Umbilical cord (tissue), 2 donors: ENCODE measurements around the gene MRPL2. TPM values are rescaled to one million over a fixed set of nuclear protein-coding genes. Genes with fewer than 3 reads are reported as not detected.
A peak's percentile ranks its signal among the peaks of the same experiment; 100 is the strongest.

Source experiments
- DNase-seq: peaks from one replicate; pipeline ENCODE4 v3.0.0-alpha.2; 2015; ENCODE audit warnings: low spot score
- total RNA-seq: library from RNA; depleted of rRNA; stranded (reverse); fragments of >200 nt; gene quantifications from one replicate; pipeline ENCODE4 v1.2.3, GENCODE V29; 2014; ENCODE audit warnings: low replicate concordance; ENCODE audit not compliant: insufficient read depth

MRPL2 gene
- 12.8 TPM for total RNA-seq

GRCh38 chr6:43059168-43060033, at the start of gene MRPL2, which contains the start of gene KLC4:
TSS of gene MRPL2 (minus strand) at chr6:43059434. CDS start at chr6:43059381, 53 bp downstream.
TSS of gene KLC4 (plus strand) at chr6:43059631. CDS start at chr6:43061336, 1,705 bp downstream.
- DNase-seq = peak; percentile 99

- DNase-seq = no peak
Measured at GRCh38 chr6:43107344-43108062, 48.3 kb upstream of the MRPL2 start.

GRCh38 chr6:43105538-43106222, 46.4 kb upstream of the MRPL2 start:
- no peak for DNase-seq

GRCh38 chr6:43103253-43103876, 44.1 kb upstream of the MRPL2 start:
- DNase-seq = no peak

GRCh38 chr6:43101497-43101896, 42.3 kb upstream of the MRPL2 start:
- no peak for DNase-seq

- DNase-seq = no peak
Measured at GRCh38 chr6:43097502-43097901, 38.3 kb upstream of the MRPL2 start.

- no peak for DNase-seq
Measured at GRCh38 chr6:43097098-43097489, 37.9 kb upstream of the MRPL2 start.

GRCh38 chr6:43096451-43097097, 37.3 kb upstream of the MRPL2 start:
- peak; percentile 69 for DNase-seq

GRCh38 chr6:43095939-43096338, 36.7 kb upstream of the MRPL2 start:
- no peak for DNase-seq

- DNase-seq = peak; percentile 81
Measured at GRCh38 chr6:43093436-43094289, 34.4 kb upstream of the MRPL2 start.

GRCh38 chr6:43092635-43093034, 33.4 kb upstream of the MRPL2 start:
- DNase-seq = no peak

- DNase-seq = no peak
Measured at GRCh38 chr6:43091436-43091991, 32.3 kb upstream of the MRPL2 start.

GRCh38 chr6:43091020-43091419, 31.8 kb upstream of the MRPL2 start:
- DNase-seq = no peak

- peak; percentile 53 for DNase-seq
Measured at GRCh38 chr6:43090559-43090956, 31.3 kb upstream of the MRPL2 start.

- DNase-seq = peak; percentile 55
Measured at GRCh38 chr6:43089874-43090558, 30.8 kb upstream of the MRPL2 start.

GRCh38 chr6:43089467-43089866, 30.2 kb upstream of the MRPL2 start:
- DNase-seq = no peak

- DNase-seq = no peak
Measured at GRCh38 chr6:43088654-43089056, 29.4 kb upstream of the MRPL2 start.

GRCh38 chr6:43086022-43086658, 26.9 kb upstream of the MRPL2 start:
- no peak for DNase-seq
